Breast epithelium (tissue), 3 donors: ENCODE data around the gene PRPSAP1.

Experiments used
- POLR2A ChIP-seq: fragments of 450-650 bp; IDR thresholded peaks from one replicate; pipeline ENCODE4 v1.6.1; 2016; ENCODE audit warnings: antibody characterized with exemption, mild to moderate bottlenecking, moderate library complexity
- POLR2AphosphoS5 ChIP-seq, 3 donors: sonication (generic); formaldehyde crosslinking; IDR thresholded peaks; one replicate each; pipeline ENCODE4 v1.6.1; 2017; ENCODE audit warnings: antibody characterized with exemption in 3 of 3
- TF ChIP-seq, protein P1 (sequence below), 3 donors: fragments of 450-650 bp; IDR thresholded peaks; one replicate each; pipeline ENCODE4 v1.5.1; 2016 to 2017; ENCODE audit warnings: antibody characterized with exemption in 3 of 3, mild to moderate bottlenecking in 3 of 3, moderate library complexity in 3 of 3

- TF ChIP-seq, protein P1, sequence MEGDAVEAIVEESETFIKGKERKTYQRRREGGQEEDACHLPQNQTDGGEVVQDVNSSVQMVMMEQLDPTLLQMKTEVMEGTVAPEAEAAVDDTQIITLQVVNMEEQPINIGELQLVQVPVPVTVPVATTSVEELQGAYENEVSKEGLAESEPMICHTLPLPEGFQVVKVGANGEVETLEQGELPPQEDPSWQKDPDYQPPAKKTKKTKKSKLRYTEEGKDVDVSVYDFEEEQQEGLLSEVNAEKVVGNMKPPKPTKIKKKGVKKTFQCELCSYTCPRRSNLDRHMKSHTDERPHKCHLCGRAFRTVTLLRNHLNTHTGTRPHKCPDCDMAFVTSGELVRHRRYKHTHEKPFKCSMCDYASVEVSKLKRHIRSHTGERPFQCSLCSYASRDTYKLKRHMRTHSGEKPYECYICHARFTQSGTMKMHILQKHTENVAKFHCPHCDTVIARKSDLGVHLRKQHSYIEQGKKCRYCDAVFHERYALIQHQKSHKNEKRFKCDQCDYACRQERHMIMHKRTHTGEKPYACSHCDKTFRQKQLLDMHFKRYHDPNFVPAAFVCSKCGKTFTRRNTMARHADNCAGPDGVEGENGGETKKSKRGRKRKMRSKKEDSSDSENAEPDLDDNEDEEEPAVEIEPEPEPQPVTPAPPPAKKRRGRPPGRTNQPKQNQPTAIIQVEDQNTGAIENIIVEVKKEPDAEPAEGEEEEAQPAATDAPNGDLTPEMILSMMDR (IDR thresholded peaks at IDR 0.05) = no peak
- TF ChIP-seq POLR2A (no peak), POLR2AphosphoS5 (IDR thresholded peaks at IDR 0.05) (no peak)
Measured at GRCh38 chr17:76356803-76357456, 3.2 kb upstream of the PRPSAP1 start.
